ENCODE data around the gene OSTF1. TPM values are rescaled to one million over a fixed set of nuclear protein-coding genes. Genes with fewer than 3 reads are reported as not detected.

Gene OSTF1
- total RNA-seq, 1 experiment from 2014 or later = 18.3 TPM

GRCh38 chr9:75083188-75083970 lies 4.9 kb upstream of the OSTF1 start:
- H3K27me3 Mint-ChIP-seq (ENCODE audit: insufficient read depth, unreplicated experiment) = no peaks in the 10 kb centered on the region
- peak; percentile 56 for DNase-seq (ENCODE audit: unreplicated experiment)
- TF ChIP-seq CTCF (IDR thresholded peaks at IDR 0.05; ENCODE audit: unreplicated experiment) = no peak
- CTCF ChIA-PET = interaction anchor here (0.6 to 9.1 kb wide), 6 partner anchors 8 to 308 kb away, joined by 3 to 53 read pairs (median 6); partner anchors contain the start of gene CARNMT1
- H3K27ac Mint-ChIP-seq (ENCODE audit: low read depth, unreplicated experiment) = peak overlapping the region; percentile 73
- BruUV-seq (replicated peaks) = no TSS peak
- H3K9me3 Mint-ChIP-seq (ENCODE audit: unreplicated experiment) = no peaks in the 10 kb centered on the region
- intact Hi-C loops (cut with micrococcal nuclease) = no loop called here
- peaks cover 21% of the 10 kb centered on the region for H3K4me1 Mint-ChIP-seq (ENCODE audit: insufficient read depth, unreplicated experiment)
- no peak overlapping the region for H3K4me3 Mint-ChIP-seq (ENCODE audit: unreplicated experiment)
- H3K36me3 Mint-ChIP-seq (ENCODE audit: insufficient read depth, unreplicated experiment) = peaks cover 7% of the 10 kb centered on the region
- POLR2A ChIA-PET = interaction anchor here (0.9 to 8.3 kb wide), 3 partner anchors 13 to 58 kb away, joined by 3 to 121 read pairs (median 3); partner anchors contain the start of gene CARNMT1

GRCh38 chr9:75084081-75084672 lies 4.1 kb upstream of the OSTF1 start:
- Mint-ChIP-seq H3K4me3 (ENCODE audit: unreplicated experiment) (no peak overlapping the region), H3K9me3 (ENCODE audit: unreplicated experiment) (no peaks in the 10 kb centered on the region), H3K27ac (ENCODE audit: low read depth, unreplicated experiment) (peak overlapping the region; percentile 73), H3K27me3 (ENCODE audit: insufficient read depth, unreplicated experiment) (no peaks in the 10 kb centered on the region), H3K4me1 (ENCODE audit: insufficient read depth, unreplicated experiment) (peaks cover 21% of the 10 kb centered on the region), H3K36me3 (ENCODE audit: insufficient read depth, unreplicated experiment) (peaks cover 7% of the 10 kb centered on the region)
- BruUV-seq (replicated peaks) = no TSS peak
- POLR2A ChIA-PET = interaction anchor here (1.0 to 8.3 kb wide), 3 partner anchors 18 to 132 kb away, joined by 3 to 121 read pairs (median 7); partner anchors contain the start of genes C9orf40 and CARNMT1
- CTCF ChIA-PET = interaction anchor here (0.7 to 9.1 kb wide), 4 partner anchors 9 to 309 kb away, joined by 3 to 53 read pairs (median 28); partner anchors contain the start of gene CARNMT1
- intact Hi-C loops (cut with micrococcal nuclease) = no loop called here
- TF ChIP-seq CTCF (IDR thresholded peaks at IDR 0.05; ENCODE audit: unreplicated experiment) = no peak
- no peak for DNase-seq (ENCODE audit: unreplicated experiment)

GRCh38 chr9:75085640-75086039 lies 2.7 kb upstream of the OSTF1 start:
- CTCF ChIA-PET = interaction anchor here (0.6 to 9.1 kb wide), 10 partner anchors 9 to 315 kb away, joined by 3 to 53 read pairs (median 3); partner anchors contain the start of gene CARNMT1
- BruUV-seq (replicated peaks) = no TSS peak
- Mint-ChIP-seq H3K27me3 (ENCODE audit: insufficient read depth, unreplicated experiment) (no peaks in the 10 kb centered on the region), H3K36me3 (ENCODE audit: insufficient read depth, unreplicated experiment) (peaks cover 6% of the 10 kb centered on the region), H3K4me1 (ENCODE audit: insufficient read depth, unreplicated experiment) (peaks cover 32% of the 10 kb centered on the region), H3K4me3 (ENCODE audit: unreplicated experiment) (peak overlapping the region; percentile 99), H3K9me3 (ENCODE audit: unreplicated experiment) (no peaks in the 10 kb centered on the region), H3K27ac (ENCODE audit: low read depth, unreplicated experiment) (peak overlapping the region; percentile 69)
- TF ChIP-seq CTCF (IDR thresholded peaks at IDR 0.05; ENCODE audit: unreplicated experiment) = no peak
- intact Hi-C loops (cut with micrococcal nuclease) = loop anchor here (5.0 kb wide), 3 partner anchors 102 to 1307 kb away; partner anchors contain the start of gene RFK
- peak; percentile 22 for DNase-seq (ENCODE audit: unreplicated experiment)
- POLR2A ChIA-PET = interaction anchor here (0.7 to 8.3 kb wide), 6 partner anchors 14 to 308 kb away, joined by 3 to 121 read pairs (median 17); partner anchors contain the start of gene CARNMT1
